Hippocampal formation (tissue), 2 donors: Measurements from ENCODE around the gene KASH5.
"Not testable (repeated sequence)": the region's sequence is repeated elsewhere in the genome, so short reads cannot be mapped to it uniquely, and the experiment has no call there.

Experiments
- DNase-seq, 2 donors: peaks; one replicate each; lab custom pipeline; 2025; lab: John Stamatoyannopoulos, UW

KASH5 gene

GRCh38 chr19:49362048-49362928, 25.8 kb upstream of the KASH5 start, which contains the start of gene TEAD2:
TEAD2 (minus strand) TSS chr19:49362416; CDS start chr19:49360075, 2,341 bp downstream.
- DNase-seq = no peak

DNA sequence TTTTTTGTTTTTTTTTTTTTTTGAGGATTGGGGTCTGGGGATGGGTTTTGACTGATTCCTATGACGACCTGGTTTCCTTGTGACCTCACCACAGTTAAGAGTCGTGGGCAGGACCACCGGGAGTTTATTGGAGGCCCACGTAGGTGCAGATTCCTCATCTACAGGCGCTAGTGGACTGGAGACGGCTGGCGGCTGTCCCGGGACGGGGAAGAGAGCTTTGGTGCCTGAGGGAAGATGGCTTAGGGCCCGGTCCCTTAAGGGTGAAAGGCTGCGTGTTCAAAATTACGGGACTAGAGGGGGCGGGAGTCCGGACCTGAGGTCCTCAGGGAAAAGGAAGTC, 25.2 kb upstream of the KASH5 start:
- no peak for DNase-seq

- DNase-seq = peak in 1 of 2 donors; percentile 28
Measured at GRCh38 chr19:49363268-49364082, 24.6 kb upstream of the KASH5 start, which contains the start of gene DKKL1. DKKL1 (plus strand) TSS chr19:49363877; CDS start chr19:49363999, 122 bp downstream.

DNA sequence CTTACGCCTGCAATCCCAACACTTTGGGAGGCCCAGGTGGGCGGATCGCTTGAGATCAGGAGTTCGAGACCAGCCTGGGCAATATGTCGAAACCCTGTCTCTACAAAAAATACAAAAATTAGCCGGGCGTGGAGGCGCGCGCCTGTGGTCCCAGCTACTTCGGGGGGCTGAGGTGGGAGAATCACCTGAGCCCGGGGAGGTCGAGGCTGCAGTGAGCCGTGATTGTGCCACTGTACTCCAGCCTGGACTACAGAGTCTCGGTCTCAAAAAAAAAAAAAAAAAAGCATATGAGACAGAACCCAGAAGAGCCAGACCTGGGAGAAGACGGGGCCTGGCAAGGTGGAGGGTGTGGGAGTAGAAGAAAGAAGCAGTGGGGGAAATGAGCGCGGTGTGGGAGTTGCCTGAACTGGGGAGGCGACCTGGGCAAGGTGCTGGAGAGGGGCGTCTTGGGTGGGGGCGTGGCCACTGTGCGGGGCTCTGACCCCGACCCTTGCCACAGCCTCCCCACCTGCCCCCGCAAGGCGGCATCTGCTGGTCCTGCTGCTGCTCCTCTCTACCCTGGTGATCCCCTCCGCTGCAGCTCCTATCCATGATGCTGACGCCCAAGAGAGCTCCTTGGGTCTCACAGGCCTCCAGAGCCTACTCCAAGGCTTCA, 23.8 kb upstream of the KASH5 start:
- no peak for DNase-seq

- DNase-seq = no peak
Measured at GRCh38 chr19:49366110-49366509, 21.9 kb upstream of the KASH5 start.

DNA sequence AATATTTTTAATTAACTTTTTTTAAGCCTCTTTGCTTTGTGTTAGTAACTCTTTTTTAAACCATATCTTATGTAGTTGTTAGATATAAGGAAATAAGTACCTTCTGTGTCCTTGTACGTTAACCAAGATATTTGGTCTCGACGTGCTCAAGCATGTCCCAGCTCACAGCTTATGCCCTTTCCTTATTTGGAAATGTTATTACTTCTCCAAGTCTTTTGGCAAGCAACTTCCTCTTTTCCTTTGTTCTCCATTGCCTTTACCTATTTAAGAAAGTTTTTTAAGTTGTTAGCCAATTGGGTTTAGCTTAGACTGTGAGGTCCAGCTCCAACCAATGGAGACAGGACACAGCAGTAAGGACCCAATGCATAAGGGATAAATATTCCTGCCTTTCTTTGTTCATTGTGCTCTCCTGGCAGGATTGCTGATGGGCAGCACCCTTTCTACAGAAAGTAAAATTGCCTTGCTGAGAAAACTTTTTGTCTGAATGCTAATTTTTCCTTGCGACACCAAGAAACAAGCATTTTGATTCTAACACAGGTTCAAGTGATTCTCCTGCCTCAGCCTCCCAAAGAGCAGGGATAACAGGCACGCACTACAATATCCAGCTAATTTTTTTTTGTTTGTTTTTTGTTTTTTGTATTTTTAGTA, 19.2 kb upstream of the KASH5 start:
- DNase-seq = no peak

DNA sequence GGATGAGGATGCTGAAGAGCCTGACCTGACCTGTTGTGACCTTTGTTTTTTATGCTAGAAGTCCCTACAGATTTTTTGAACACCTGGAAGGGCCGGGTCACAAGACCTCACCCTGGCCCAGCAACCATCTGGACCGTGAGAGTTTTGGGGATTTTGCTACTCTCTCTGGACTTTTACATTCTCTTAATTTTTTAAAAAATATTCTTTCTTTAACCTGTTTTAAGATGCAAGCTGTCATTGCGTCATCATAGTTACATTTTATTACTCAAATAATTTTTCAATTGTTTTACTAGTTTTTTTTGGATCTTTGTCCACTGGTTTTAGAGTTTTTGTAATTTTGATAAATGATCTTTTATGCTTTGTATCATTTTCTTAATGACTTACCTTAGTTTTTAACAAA, 16.9 kb upstream of the KASH5 start:
- DNase-seq = no peak

- DNase-seq = not testable (repeated sequence)
Measured at GRCh38 chr19:49373174-49373573, 14.9 kb upstream of the KASH5 start.

DNA sequence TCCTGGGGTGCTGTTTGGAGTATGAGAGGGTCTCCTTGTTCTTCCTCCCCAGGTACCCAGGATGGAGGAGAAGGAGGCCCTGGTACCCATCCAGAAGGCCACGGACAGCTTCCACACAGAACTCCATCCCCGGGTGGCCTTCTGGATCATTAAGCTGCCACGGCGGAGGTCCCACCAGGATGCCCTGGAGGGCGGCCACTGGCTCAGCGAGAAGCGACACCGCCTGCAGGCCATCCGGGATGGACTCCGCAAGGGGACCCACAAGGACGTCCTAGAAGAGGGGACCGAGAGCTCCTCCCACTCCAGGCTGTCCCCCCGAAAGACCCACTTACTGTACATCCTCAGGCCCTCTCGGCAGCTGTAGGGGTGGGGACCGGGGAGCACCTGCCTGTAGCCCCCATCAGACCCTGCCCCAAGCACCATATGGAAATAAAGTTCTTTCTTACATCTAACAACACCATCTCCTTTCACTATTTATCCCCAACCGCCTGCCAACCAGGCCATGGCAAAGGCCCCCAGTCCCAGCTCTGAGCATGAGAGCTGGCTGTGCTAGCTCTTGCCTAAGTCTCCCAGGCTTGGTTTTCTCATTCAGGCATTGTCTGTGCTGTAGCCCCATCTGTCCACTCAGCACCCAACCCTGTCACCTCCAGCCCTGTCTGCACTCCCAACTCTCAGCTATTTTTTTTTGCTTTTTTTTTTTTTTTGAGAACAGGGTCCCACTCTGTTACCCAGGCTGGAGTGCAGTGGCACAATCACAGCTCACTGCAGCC, 13.2 kb upstream of the KASH5 start:
- DNase-seq = no peak

- no peak for DNase-seq
Measured at GRCh38 chr19:49378512-49378911, 9.5 kb upstream of the KASH5 start.

DNA sequence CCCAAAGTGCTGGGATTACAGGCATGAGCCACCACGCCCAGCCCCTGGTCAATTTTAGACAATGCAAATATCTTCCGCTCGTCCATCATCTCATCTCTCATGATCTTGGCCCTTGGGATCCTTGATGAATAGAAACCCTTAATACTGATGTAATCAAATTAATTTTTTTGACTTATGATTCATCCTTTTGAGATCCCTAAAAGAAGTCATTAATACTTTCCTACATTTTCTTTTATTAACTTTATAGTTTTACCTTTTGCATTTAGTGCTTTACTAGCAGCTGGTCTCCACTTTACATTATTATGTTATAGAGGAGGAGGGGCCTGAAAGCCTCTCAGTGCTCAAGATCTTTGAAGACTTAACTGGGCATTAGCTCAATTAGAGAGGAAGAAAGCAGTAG, 7.7 kb upstream of the KASH5 start:
- DNase-seq = no peak

DNA sequence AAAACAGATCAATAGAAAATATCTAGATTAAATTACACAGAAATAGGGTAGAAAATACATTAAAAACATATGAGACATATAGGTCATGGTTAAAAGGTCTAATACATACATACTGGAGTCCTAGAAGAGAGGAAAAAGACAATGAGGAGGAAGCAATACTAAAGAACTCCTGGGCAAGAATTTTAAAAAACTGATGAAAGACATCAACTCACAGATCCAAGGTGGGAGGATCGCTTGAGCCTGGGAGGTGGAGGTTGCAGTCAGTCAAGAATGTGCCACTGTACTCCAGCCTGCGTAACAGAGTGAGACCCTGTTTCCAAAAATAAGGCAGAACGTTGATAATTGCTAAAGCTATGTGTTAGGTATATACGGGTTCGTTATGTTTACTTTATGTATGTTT, 5.4 kb upstream of the KASH5 start:
- DNase-seq = no peak

- DNase-seq = no peak
Measured at GRCh38 chr19:49383599-49383998, 4.5 kb upstream of the KASH5 start.

DNA sequence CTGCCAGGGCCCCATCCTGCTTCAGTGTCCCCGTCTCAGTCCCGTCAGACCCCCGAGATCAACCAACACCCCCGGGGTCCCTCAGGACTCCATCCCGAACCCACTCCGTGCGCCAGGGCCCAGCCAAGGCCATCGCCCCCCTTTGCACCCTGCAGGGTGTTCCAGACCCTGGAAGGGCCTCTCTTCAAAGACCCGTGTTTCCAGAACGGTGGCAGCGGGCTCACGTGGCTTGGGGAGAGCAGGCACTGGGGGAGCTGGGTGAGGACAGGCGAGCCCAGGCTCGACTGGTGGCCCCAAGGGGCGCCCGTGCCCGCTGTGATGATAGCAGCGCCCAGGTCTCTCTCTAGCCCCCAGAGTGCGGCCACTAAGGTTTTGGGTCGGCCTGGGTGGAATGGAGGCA, 1.4 kb downstream of the KASH5 start:
- DNase-seq = no peak

DNA sequence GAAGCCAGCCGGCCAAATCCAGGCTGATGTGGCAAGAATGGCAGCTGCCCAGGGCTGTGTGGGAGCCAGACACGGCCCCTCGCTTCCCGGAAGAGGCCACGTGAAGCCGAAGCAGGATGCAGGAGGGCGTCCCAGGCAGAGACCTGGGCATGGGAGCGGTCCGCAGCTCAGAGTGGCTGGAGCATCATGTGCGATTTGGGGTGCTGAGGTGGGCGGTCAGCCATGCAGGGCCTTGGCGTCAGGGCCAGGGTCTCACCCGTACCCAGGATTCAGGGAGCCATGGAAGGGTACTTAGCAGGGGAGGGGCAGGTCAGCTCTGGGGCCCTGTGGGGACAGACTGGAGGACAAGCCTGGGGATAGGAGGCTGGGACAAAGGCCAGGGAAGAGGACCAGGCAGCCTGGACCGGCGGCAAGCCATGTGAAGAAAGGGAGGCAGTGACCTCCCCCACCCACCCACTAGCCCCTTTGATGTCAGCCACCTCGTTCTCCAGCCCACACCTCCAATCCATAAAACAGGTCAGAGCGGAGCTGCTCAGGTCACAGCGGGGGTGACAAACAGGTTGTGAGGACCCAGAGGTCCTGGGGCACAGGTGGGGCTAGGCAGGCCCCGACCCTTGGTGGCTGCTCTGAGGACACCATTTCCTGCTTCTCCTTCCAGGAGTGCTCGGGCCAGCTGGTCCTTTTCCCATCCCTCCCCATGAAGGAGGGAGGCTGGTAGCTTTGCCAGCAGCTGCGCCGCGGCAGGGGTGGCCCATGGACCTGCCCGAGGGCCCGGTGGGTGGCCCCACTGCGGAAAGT, 2.3 kb downstream of the KASH5 start:
- no peak for DNase-seq

GRCh38 chr19:49390929-49391359, 2.9 kb downstream of the KASH5 start:
- no peak for DNase-seq

DNA sequence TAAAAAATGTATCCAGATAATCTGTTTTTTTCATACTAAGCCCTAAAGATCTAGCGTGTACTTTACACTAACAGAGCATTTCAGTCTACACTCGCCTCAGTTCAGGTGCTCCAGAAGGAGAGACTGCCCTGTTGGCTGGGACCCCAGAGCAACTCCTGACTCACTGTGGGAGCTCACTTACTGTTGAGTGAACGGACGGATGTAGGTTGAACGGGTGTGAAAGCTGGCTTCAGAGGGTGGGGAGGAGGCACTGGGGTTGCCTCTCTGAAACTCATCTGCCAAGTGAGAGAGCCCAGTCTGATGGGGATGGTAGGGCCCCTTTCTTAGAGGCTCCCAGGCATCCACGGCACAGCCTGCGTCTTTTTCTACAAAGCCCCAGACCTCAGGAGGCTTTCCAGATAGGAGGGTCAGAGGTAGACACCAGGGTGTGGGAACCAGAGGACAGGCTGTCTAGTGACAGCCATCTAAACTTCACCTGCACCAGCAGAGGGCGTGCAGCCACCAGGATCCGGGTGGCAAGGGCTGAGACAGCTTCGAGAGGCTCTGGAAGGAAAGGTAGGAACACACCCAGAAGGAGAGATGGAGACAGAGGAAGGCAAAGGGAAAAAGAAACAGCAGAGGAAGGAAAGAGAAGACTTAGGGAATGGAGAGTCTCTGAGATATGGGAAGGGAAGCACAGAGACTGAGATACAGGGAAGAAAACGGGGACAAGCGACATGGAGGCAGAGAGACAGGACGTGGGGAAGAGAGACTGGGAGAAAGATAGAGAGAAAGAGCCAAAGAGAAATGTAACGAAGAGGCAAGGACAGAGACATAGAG, 3.7 kb downstream of the KASH5 start:
- DNase-seq = peak; percentile 28 to 47

- no peak for DNase-seq
Measured at GRCh38 chr19:49393881-49394280, 5.8 kb downstream of the KASH5 start.
